Glomerular visceral epithelial cell (primary cell): ENCODE results near the gene BORCS6.
"Not testable (repeated sequence)": the region's sequence is repeated elsewhere in the genome, so short reads cannot be mapped to it uniquely, and the experiment has no call there.

ENCODE experiments used
- DNase-seq: peaks from one replicate; pipeline ENCODE4 v3.0.0-alpha.2; 2016; ENCODE audit errors: extremely low spot score

Gene BORCS6

GRCh38 chr17:8173056-8173870 is 16.7 kb downstream of the BORCS6 start:
- peak; percentile 96 for DNase-seq

- DNase-seq: not testable (repeated sequence)
Measured at GRCh38 chr17:8170186-8170585, 19.8 kb downstream of the BORCS6 start.

- no peak for DNase-seq
Measured at GRCh38 chr17:8167526-8167925, 22.5 kb downstream of the BORCS6 start.

DNA sequence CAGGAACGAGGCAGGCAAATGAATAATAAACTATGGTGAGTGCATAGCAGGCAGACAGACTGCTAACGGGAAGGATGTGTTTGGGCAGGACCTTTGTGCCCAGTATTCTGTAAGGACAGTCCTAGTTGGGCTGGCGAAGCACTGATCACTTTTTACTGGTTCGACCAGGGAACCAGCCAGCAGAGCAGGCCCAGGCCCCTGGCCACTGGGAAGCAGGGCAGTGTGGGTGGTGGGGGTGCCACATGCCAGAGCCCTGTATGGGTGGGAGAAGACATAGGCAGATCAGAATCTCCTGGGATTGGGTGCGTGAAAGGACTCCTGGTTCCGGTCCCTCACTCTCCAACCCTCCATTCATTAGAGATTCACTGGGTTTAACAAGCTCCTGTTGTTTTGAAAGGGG is 23.2 kb downstream of the BORCS6 start:
- DNase-seq: no peak

DNA sequence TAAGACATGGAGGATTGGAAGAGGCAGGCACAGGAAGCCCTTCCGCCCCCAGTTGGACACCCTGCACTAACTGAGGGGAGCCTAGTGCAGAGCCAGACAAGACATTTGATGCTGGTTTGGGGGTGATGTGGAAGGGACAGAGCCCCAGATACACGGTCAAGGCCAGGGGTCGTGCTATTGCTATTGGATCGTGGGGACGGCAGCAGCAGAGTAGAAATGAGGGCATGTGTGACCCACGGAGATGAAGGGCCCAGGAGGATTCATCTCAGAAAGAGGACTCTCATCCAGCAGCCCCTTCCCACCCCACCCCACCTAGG is 25.2 kb downstream of the BORCS6 start:
- no peak for DNase-seq

DNA sequence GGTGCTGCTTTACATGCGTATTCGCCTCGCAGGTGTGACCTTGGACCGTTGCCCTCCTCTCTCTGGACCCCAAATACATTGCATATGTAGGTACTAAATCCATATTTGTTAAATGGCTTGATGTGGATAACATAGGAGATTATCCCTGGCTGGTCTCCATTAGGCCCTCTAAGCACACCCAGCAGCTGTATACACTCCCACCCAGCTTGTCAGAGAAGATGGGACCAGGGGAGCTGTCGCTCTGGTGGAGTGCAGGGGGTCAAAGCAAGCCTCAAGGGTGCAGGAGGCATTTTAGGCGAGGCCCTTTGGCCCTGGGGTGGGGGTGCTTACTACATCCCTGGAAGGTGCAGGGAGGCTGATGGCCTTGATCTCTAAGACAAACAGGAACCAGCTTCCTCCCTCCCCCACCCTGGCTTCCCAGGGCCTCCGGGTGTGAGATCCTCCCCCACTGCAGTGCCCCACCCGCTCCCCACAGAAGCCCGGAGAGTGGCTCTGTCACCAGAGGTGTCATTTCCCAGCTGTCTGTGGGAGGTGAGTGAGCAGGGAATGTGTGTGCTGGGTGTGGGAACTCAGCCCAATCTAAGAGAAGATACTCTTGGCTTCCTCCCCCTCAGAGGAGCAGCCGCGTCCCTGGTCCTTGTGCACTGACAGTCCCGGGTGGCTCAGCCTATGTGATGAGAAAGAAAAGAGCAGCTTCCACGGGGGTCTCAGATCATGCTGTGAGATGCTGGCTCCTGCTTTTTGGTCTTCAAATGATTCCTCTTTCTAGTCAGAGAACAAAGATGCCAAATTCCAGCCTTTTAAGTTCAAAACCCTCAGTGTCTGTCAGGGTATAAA is 25.8 kb downstream of the BORCS6 start:
- DNase-seq: peak; percentile 51

DNA sequence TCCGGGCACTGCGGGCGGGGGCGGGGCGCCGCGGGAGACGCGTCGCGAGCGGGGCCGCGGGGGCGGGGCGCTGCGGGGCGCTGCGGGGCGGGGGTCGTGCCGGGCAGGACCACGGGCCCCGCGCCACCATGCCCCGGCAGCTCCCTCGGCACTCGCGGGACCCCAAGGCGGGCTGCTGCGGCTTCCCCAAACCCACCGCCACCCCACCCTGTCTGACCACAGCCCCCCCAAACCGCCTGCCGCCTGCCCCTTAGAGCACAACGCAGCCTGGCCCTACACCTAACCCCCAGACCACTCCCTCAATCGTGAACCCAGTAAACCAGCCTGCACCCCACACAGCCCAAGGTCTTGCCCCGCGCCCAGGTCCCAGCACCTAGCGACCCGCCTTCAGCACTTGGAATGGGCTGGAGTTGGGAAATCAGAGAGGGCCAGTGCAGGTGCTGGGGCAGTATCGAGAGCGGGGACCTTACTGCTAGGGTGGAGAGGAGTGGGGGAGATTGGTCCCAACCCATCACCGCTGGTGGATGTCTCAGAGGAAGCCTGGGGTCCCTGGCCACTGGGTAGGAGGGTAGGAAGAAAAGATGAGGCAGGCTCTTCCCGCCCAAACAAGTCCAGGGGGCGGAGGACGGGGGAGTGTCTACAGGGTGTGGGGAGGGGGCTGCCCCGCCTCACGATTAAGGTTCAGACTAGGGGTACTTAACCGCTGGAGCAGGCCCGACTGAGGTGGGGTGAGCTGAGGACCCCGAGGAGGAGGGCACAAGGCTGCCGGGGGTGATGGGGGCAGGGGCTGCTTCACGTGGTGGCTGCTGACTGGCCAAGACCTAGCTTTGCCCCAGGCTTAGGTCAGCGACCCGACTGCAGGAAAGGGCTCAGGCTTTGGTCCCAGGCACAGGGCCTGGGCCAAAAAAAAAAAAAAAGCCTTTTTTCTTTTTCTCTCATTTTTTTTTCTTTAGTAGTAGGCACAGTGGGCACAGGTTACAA is 26.7 kb downstream of the BORCS6 start:
- no peak for DNase-seq

DNA sequence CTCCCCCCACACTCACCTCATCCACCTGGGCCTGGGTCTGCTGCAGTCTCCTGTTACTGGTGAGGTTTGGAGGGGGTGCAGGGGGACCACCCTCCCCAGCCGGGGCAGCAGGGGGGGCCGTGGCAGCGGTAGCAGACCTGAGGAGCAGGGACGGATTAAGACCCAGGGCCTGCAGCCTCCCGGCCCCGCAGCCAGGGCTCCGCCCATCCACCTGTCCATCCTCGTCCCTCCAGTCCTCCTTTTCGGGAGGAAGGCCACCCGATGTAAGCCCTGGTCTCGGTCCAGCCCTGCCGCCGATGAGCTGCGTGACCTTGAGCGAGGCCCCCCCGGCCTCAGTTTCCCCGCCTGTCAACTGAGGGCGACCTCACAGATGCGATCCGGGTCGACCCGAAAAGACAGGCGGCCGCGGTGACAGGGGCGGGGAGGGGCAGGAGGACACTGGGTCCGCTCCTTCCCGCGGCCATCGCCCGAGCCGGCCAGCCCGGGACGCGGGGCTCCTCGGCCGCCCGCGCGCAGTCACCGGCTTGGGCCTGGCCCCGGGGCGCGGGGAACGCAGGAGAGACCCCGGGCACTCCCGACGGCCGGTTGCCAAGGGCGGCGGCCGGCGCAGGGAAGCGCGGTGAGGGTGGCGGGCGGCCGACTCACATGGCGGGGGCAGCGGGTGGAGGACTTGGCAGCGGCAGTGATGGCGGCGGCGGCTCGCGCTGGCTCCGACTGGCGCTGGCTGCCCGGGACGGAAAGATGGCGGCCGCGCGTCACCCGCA is 27.6 kb downstream of the BORCS6 start, which contains the start of gene VAMP2:
VAMP2 (minus strand) TSS at position 716 of the 764 bp plus-strand sequence; CDS start at position 647, 69 bp downstream.
- DNase-seq: peak; percentile 65

GRCh38 chr17:8161289-8162232 is 28.4 kb downstream of the BORCS6 start:
- DNase-seq: no peak

DNA sequence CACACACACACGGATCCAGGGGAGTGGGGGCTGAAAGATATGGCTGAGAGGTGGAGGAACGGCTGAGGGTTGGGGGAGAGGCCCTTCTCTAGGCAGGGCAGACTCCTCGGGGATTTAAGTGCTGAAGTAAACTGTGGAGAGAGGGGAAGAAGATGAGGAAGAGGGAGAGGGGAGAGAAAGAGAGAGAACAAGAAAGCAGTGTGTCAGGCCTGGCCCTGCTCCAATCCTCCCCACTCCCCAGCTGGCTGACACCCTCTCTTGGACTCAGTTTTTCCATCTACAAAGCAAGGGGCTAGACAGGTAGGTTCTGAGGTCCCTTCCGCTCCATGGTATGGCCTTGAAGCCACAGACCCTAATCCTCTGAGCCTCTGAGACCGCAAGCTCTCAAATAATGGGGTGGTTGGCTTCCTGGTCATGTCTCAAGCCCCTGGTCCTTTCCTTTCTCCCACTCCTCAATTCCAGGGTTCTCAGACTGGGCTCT is 29.2 kb downstream of the BORCS6 start:
- DNase-seq: no peak

- DNase-seq: no peak
Measured at GRCh38 chr17:8160224-8160577, 29.8 kb downstream of the BORCS6 start.

DNA sequence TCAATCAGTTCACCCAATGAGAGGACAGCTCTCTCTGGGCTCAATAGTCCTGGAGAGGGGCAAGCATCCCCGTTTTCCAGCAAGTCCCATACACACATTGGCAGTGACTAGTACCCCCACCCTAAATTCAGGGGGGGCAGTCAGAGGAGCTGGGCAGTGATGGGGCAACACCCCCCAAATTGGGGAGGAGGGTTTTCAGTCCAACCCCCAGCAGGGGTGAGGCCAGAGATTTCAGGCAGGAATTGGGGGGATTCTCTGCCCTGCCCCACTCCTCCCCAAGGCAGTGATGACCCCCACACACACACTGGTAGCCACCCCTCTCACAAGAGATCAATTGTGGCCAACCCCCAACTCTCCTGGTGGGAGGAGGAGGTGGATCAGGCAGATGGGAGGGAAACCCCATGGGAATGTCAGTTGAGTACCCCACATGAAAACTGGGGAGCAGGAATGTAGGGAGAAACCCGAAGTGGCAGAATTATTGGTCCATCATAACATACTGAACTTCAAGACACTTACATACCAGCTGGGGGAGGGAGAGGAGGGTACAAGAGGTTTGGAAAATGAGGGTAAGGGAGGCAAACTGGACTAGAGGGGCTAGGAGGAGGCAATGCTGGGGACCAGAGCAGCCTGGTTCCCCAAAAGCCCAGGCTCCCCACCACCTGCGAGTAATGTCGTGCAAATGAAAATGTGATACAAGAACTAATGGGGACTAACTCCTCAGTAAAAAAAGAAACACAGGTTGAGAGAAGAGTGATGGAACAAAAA is 30.3 kb downstream of the BORCS6 start:
- no peak for DNase-seq

DNA sequence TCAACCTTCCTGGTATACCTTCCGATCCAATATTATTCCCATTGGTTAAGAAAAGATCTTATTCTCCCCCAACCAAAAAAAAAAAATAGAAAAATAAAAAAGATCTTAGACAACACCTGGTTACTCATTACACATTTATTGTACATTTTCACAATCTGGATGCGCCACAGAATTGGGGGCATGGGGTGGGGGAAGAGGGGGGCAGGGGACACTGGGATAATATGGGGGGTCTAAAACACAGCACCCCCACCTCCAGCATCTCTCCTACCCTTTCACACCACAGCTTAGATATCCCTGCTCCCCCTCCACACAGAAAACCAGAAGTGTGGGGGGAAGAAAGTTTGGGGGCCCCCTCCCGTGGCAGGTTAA is 31.0 kb downstream of the BORCS6 start:
- DNase-seq: no peak

- DNase-seq: peak; percentile 89
Measured at GRCh38 chr17:8158267-8159031, 31.5 kb downstream of the BORCS6 start.

- peak; percentile 100 for DNase-seq
Measured at GRCh38 chr17:8156246-8156992, 33.6 kb downstream of the BORCS6 start.

DNA sequence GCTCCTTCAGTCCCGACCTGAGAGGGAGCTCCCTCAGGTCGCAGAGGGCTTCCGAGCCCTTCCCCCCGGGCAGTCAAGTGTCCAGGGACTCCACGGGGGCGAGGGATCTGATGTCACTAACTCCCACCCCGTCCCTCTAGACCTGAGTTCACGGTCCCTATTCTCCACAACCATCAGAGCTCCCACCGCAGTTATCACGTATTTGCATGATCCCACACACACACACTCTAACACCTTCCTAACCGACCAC is 34.1 kb downstream of the BORCS6 start:
- DNase-seq: no peak

DNA sequence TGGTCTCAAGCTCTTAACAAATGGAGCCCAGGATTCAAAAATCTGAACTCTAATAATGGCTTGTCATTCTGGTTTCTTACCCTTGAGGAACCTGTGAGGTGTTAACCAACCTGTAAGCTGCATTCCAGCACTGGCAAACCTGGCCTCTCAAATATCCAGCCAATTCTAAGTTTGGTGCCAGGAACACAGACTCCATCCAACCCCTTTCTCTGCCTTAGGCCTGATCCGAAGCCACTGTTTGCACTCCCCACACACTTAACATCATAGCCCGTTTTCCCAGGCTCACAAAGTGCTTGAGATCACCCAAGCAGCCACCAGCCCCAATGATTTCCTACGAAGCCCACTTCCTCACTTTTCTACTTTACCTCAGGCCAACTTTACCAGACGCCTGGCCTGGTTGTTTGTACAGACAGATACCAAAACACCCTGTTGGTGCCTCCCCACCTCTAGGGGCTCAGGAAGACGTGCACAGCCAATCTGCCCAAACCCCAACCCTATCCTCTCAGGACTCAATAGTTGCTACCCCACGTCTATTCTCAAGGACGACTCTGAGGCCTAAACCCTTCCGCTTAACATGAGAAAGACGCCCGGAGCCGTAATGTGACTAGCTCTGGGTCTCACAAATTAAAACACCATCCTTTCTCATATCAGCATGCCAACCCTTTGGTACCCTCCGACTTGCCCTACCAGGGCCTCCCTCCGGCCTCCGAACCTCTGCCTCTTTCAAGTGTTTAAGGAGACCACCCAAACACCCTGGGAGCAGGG is 34.6 kb downstream of the BORCS6 start:
- DNase-seq: no peak
